Ovary (tissue), 3 donors: ENCODE data around the gene TMEM44.

Experiments
- POLR2A ChIP-seq: fragments of 450-650 bp; IDR thresholded peaks from one replicate; pipeline ENCODE4 v1.6.1; 2017; ENCODE audit warnings: antibody characterized with exemption, mild to moderate bottlenecking, moderate library complexity
- TF ChIP-seq, protein P1 (sequence below), 3 donors: fragments of 450-650 bp in 2 of 3; fragments of 200-600 bp in 1 of 3; IDR thresholded peaks; one replicate each; pipeline versions ENCODE4 v1.5.1 to v1.8.0; 2016 to 2022; ENCODE audit warnings: antibody characterized with exemption in 3 of 3, mild to moderate bottlenecking in 1 of 3
- donor health status: DM: no; HTN: no; CAD: no.

DNA sequence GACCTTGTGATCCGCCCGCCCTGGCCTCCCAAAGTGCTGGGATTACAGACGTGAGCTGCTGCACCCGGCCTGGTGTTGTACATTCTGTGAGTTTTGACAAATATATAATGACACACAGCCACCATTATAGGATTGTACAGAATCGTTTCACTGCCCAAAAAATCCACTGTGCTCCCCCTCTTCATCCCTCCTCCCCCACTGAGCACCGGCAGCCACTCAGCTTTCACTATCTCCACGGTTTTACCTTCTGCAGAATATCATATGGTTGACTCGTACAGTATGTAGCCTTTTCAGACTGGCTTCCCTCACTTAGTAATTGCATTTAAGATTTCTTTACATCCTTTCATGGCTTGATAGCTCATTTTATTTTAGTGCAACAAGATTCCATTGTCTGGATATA, 89.7 kb downstream of the TMEM44 start:
- TF ChIP-seq, protein P1, sequence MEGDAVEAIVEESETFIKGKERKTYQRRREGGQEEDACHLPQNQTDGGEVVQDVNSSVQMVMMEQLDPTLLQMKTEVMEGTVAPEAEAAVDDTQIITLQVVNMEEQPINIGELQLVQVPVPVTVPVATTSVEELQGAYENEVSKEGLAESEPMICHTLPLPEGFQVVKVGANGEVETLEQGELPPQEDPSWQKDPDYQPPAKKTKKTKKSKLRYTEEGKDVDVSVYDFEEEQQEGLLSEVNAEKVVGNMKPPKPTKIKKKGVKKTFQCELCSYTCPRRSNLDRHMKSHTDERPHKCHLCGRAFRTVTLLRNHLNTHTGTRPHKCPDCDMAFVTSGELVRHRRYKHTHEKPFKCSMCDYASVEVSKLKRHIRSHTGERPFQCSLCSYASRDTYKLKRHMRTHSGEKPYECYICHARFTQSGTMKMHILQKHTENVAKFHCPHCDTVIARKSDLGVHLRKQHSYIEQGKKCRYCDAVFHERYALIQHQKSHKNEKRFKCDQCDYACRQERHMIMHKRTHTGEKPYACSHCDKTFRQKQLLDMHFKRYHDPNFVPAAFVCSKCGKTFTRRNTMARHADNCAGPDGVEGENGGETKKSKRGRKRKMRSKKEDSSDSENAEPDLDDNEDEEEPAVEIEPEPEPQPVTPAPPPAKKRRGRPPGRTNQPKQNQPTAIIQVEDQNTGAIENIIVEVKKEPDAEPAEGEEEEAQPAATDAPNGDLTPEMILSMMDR (IDR thresholded peaks at IDR 0.05), result no peak
- no peak for TF ChIP-seq POLR2A
